Mesendoderm (in vitro differentiated cells): ENCODE data around the gene KLK8.

Experiments used
- DNase-seq: peaks from one replicate; pipeline ENCODE4 v3.0.0; 2013
- H2AK5ac ChIP-seq: 2 replicates; pipeline ENCODE4 v1.6.1; 2013; ENCODE audit warnings: low read length, inconsistent platforms
- H2BK120ac ChIP-seq: 2 replicates; pipeline ENCODE4 v1.6.1; 2013; ENCODE audit warnings: low read depth, mild to moderate bottlenecking, low read length, moderate library complexity, mixed read lengths
- H2BK15ac ChIP-seq: replicated peaks from 2 replicates; pipeline ENCODE4 v1.6.1; 2013; ENCODE audit warnings: low read depth, mild to moderate bottlenecking, moderate library complexity
- H2BK5ac ChIP-seq: 2 replicates; pipeline ENCODE4 v1.6.1; 2013; ENCODE audit warnings: low read length, inconsistent platforms
- H3K18ac ChIP-seq: 2 replicates; pipeline ENCODE4 v1.6.1; 2013; ENCODE audit warnings: mild to moderate bottlenecking, low read length, mixed read lengths
- H3K23ac ChIP-seq: one replicate; pipeline ENCODE4 v1.6.1; 2013; ENCODE audit warnings: low read length
- H3K27ac ChIP-seq: 2 replicates; pipeline ENCODE4 v1.5.1; 2013; ENCODE audit warnings: low read depth, mild to moderate bottlenecking, inconsistent platforms, low read length, moderate library complexity
- H3K27me3 ChIP-seq: 2 replicates; pipeline ENCODE4 v1.6.1; 2013; ENCODE audit warnings: low read length, control low read depth, mild to moderate bottlenecking, inconsistent platforms; ENCODE audit not compliant: insufficient read depth, poor library complexity
- H3K36me3 ChIP-seq: 2 replicates; pipeline ENCODE4 v1.6.1; 2013; ENCODE audit warnings: low read length, inconsistent platforms; ENCODE audit not compliant: control insufficient read depth, insufficient read depth
- H3K4ac ChIP-seq: one replicate; pipeline ENCODE4 v1.6.1; 2013; ENCODE audit warnings: low read depth, mild to moderate bottlenecking, low read length, moderate library complexity
- H3K4me1 ChIP-seq: 2 replicates; pipeline ENCODE4 v1.6.1; 2013; ENCODE audit warnings: low read depth, low read length, inconsistent platforms; ENCODE audit not compliant: control insufficient read depth
- H3K4me2 ChIP-seq: 2 replicates; pipeline ENCODE4 v1.6.1; 2013; ENCODE audit warnings: low read length
- H3K4me3 ChIP-seq: 2 replicates; pipeline ENCODE4 v1.5.1; 2013; ENCODE audit warnings: mild to moderate bottlenecking, low read length
- H3K56ac ChIP-seq: one replicate; pipeline ENCODE4 v1.6.1; 2013; ENCODE audit warnings: low read length
- H3K79me1 ChIP-seq: 2 replicates; pipeline ENCODE4 v1.6.1; 2013; ENCODE audit warnings: low read length, inconsistent platforms
- H3K79me2 ChIP-seq: 2 replicates; pipeline ENCODE4 v1.6.1; 2013; ENCODE audit warnings: mild to moderate bottlenecking, low read length; ENCODE audit not compliant: control insufficient read depth, insufficient read depth
- H3K9ac ChIP-seq: 2 replicates; pipeline ENCODE4 v1.6.1; 2013; ENCODE audit warnings: low read length, inconsistent platforms
- H4K5ac ChIP-seq: one replicate; pipeline ENCODE4 v1.6.1; 2013; ENCODE audit warnings: low read length
- H4K8ac ChIP-seq: one replicate; pipeline ENCODE4 v1.6.1; 2013; ENCODE audit warnings: low read depth, mild to moderate bottlenecking, control low read depth, low read length, moderate library complexity
- WGBS: extraction: QIAGEN DNeasy Blood & Tissue Kit; methylation state at CpG from one replicate; pipeline ENCODE4 v1.1.7; 2013; ENCODE audit warnings: low lambda C conversion rate, missing lambda C conversion rate; ENCODE audit not compliant: insufficient coverage; ENCODE audit errors: extremely low coverage; 5-methylcytosine and 5-hydroxymethylcytosine counted together

The KLK8 gene

GRCh38 chr19:51034704-51035103 lies 33.3 kb upstream of the KLK8 start, which contains the start of gene KLK12:
Gene KLK12, minus strand, starts transcription at chr19:51035002. Its CDS starts 381 bp downstream, at chr19:51034621.
- no peaks in the 10 kb centered on the region for H3K79me2 ChIP-seq
- no peak for DNase-seq
- no CpG with 5 or more reads among the region's 11 CpGs for WGBS

DNA sequence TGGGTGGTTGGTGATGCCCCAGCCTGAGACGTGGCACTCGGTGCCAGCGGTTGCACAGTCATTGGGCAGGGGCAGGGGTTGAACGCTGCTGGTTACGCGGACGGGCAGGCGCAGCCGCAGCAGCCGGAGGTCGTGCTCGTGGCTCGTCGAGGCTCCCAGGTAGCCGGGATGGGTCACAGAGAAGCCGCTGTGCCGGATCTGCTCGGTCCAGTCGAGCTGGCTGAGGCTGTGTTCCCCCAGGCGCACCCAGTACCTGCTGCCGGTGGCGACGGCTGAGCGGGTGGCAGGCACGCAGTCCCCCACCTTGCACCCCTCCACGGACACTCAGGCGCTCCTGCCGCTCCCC lies 30.4 kb upstream of the KLK8 start:
- DNase-seq: no peak
- H3K4ac ChIP-seq: no peak overlapping the region
- WGBS: no CpG with 5 or more reads among the region's 28 CpGs

More at GRCh38 chr19:51034704-51035103, 33.3 kb upstream of the KLK8 start, which contains the start of gene KLK12:
- Histone ChIP-seq H3K4me1 (no peaks in the 10 kb centered on the region), H3K4me3 (no peak within 1 kb of the TSS), H2AK5ac (no peak within 1 kb of the TSS), H3K18ac (no peak within 1 kb of the TSS), H3K9ac (no peak within 1 kb of the TSS), H3K4ac (no peak within 1 kb of the TSS), H3K4me2 (no peak within 1 kb of the TSS), H3K56ac (no peak within 1 kb of the TSS), H4K8ac (no peak within 1 kb of the TSS), H3K27me3 (no peaks in the 10 kb centered on the region), H3K79me1 (no peaks in the 10 kb centered on the region), H3K23ac (no peak within 1 kb of the TSS), H2BK15ac (no peak within 1 kb of the TSS), H3K36me3 (no peaks in the 10 kb centered on the region), H2BK5ac (no peak within 1 kb of the TSS), H4K5ac (no peak within 1 kb of the TSS), H3K27ac (no peak within 1 kb of the TSS), H2BK120ac (no peak within 1 kb of the TSS)

GRCh38 chr19:51031220-51031879 lies 29.9 kb upstream of the KLK8 start:
- H2BK5ac ChIP-seq: no peak overlapping the region
- no peak overlapping the region for H3K9ac ChIP-seq
- no peaks in the 10 kb centered on the region for H3K79me1 ChIP-seq
- no CpG with 5 or more reads among the region's 7 CpGs for WGBS
- H3K18ac ChIP-seq: no peak overlapping the region
- H3K36me3 ChIP-seq: no peaks in the 10 kb centered on the region
- H3K4ac ChIP-seq: no peak overlapping the region
- no peak overlapping the region for H2BK15ac ChIP-seq
- no peak overlapping the region for H4K5ac ChIP-seq
- H3K79me2 ChIP-seq: no peaks in the 10 kb centered on the region
- no peak overlapping the region for H2AK5ac ChIP-seq
- H3K27me3 ChIP-seq: no peaks in the 10 kb centered on the region
- no peak overlapping the region for H3K56ac ChIP-seq
- no peak overlapping the region for H3K4me2 ChIP-seq
- H3K4me3 ChIP-seq: no peak overlapping the region
- H2BK120ac ChIP-seq: no peak overlapping the region
- no peak overlapping the region for H4K8ac ChIP-seq
- DNase-seq: no peak
- H3K4me1 ChIP-seq: no peaks in the 10 kb centered on the region
- H3K23ac ChIP-seq: no peak overlapping the region
- no peak overlapping the region for H3K27ac ChIP-seq

More for the DNA sequence above, 30.4 kb upstream of the KLK8 start:
- Histone ChIP-seq H3K18ac (no peak overlapping the region), H3K36me3 (no peaks in the 10 kb centered on the region), H3K56ac (no peak overlapping the region), H2BK5ac (no peak overlapping the region), H3K79me1 (no peaks in the 10 kb centered on the region), H4K8ac (no peak overlapping the region), H3K9ac (no peak overlapping the region), H4K5ac (no peak overlapping the region), H3K27me3 (no peaks in the 10 kb centered on the region), H3K79me2 (no peaks in the 10 kb centered on the region), H2BK15ac (no peak overlapping the region), H3K4me2 (no peak overlapping the region), H3K4me1 (no peaks in the 10 kb centered on the region), H2BK120ac (no peak overlapping the region), H3K27ac (no peak overlapping the region), H3K23ac (no peak overlapping the region), H2AK5ac (no peak overlapping the region), H3K4me3 (no peak overlapping the region)

- no peak for DNase-seq
- no peak overlapping the region for H3K27ac ChIP-seq
- no peak overlapping the region for H3K23ac ChIP-seq
- no peaks in the 10 kb centered on the region for H3K36me3 ChIP-seq
- H3K4me3 ChIP-seq: no peak overlapping the region
- no peak overlapping the region for H4K8ac ChIP-seq
- no peak overlapping the region for H2AK5ac ChIP-seq
- no peak overlapping the region for H4K5ac ChIP-seq
- H3K79me2 ChIP-seq: no peaks in the 10 kb centered on the region
- H3K4me2 ChIP-seq: no peak overlapping the region
- WGBS: no CpG with 5 or more reads among the region's 13 CpGs
- H3K9ac ChIP-seq: no peak overlapping the region
- H3K18ac ChIP-seq: no peak overlapping the region
- H3K4ac ChIP-seq: no peak overlapping the region
- no peak overlapping the region for H2BK15ac ChIP-seq
- no peaks in the 10 kb centered on the region for H3K79me1 ChIP-seq
- H2BK5ac ChIP-seq: no peak overlapping the region
- H3K56ac ChIP-seq: no peak overlapping the region
- no peaks in the 10 kb centered on the region for H3K27me3 ChIP-seq
- H2BK120ac ChIP-seq: no peak overlapping the region
- no peaks in the 10 kb centered on the region for H3K4me1 ChIP-seq
Measured at GRCh38 chr19:51030631-51031030, 29.2 kb upstream of the KLK8 start.

DNA sequence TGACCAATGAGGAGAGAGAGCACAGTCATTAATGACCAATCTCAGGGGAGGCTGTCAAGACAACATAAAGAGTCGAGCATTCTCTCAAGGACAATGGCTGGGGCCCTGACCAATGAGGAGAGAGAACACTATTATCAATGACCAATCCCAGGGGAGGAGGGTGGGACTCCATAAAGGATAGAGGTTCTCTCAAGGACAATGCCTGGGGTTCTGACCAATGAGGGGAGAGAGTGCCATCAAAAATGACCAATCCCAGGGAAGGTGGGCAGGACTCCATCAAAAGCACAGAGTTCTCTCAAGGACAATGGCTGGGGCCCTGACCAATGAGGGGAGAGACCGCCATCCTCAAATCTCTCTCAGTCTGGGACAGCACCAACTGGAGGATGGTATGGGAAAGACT lies 28.3 kb upstream of the KLK8 start:
- Histone ChIP-seq H2BK5ac (no peak overlapping the region), H3K23ac (no peak overlapping the region), H3K27me3 (no peaks in the 10 kb centered on the region), H3K18ac (no peak overlapping the region), H3K79me2 (no peaks in the 10 kb centered on the region), H3K4ac (no peak overlapping the region), H2BK15ac (no peak overlapping the region), H3K4me2 (no peak overlapping the region), H3K4me1 (no peaks in the 10 kb centered on the region), H3K56ac (no peak overlapping the region), H4K8ac (no peak overlapping the region), H3K36me3 (no peaks in the 10 kb centered on the region), H2AK5ac (no peak overlapping the region), H4K5ac (no peak overlapping the region), H2BK120ac (no peak overlapping the region), H3K27ac (no peak overlapping the region), H3K9ac (no peak overlapping the region), H3K79me1 (no peaks in the 10 kb centered on the region), H3K4me3 (no peak overlapping the region)
- DNase-seq: peak; percentile 61
- WGBS: no CpG with 5 or more reads among the region's 2 CpGs

DNA sequence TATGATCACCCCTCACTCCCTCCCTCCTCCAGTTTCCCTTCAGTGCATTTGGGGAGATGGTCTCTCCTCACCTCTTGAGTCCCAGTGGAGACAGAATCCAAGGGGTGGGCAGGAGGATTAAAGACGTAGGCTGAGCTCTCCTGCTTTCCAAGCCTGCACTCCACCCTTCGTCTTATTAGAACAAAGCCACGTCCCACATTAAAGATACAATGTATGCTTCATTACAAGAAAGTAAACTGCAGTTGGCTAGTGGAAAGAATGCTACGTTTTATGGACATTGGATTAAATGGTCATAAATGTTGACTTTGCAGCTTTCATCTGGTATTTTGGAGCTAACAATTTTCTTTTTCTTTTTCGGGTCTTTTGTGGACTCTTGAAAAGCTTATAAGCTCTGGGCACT lies 26.5 kb upstream of the KLK8 start:
- WGBS: no CpG with 5 or more reads among the region's 5 CpGs
- no peak for DNase-seq

More for the DNA sequence above, 26.5 kb upstream of the KLK8 start:
- H2BK15ac ChIP-seq: no peak overlapping the region
- no peaks in the 10 kb centered on the region for H3K27me3 ChIP-seq
- H2AK5ac ChIP-seq: no peak overlapping the region
- H2BK120ac ChIP-seq: no peak overlapping the region
- no peak overlapping the region for H2BK5ac ChIP-seq
- H3K4ac ChIP-seq: no peak overlapping the region
- no peak overlapping the region for H4K8ac ChIP-seq
- H3K23ac ChIP-seq: no peak overlapping the region
- H3K79me1 ChIP-seq: no peaks in the 10 kb centered on the region
- H3K27ac ChIP-seq: no peak overlapping the region
- H3K18ac ChIP-seq: no peak overlapping the region
- H3K4me3 ChIP-seq: no peak overlapping the region
- no peaks in the 10 kb centered on the region for H3K36me3 ChIP-seq
- no peak overlapping the region for H3K9ac ChIP-seq
- no peaks in the 10 kb centered on the region for H3K4me1 ChIP-seq
- H3K79me2 ChIP-seq: no peaks in the 10 kb centered on the region
- H3K56ac ChIP-seq: no peak overlapping the region
- no peak overlapping the region for H4K5ac ChIP-seq
- H3K4me2 ChIP-seq: no peak overlapping the region
